Neural progenitor cell (in vitro differentiated cells): ENCODE results near the gene PREX1.

Experiments
- CTCF ChIP-seq: fragments of 200-600 bp; sonication (generic); IDR thresholded peaks from 2 replicates; pipeline ENCODE4 v1.5.1; 2017; ENCODE audit warnings: antibody characterized with exemption, mild to moderate bottlenecking
- EZH2 ChIP-seq: fragments of 200-600 bp; sonication (generic); IDR thresholded peaks from 2 replicates; pipeline ENCODE4 v1.6.1; 2017; ENCODE audit warnings: antibody characterized with exemption, mild to moderate bottlenecking, moderate library complexity
- EZH2phosphoT487 ChIP-seq: fragments of 200-600 bp; sonication (generic); IDR thresholded peaks from 2 replicates; pipeline ENCODE4 v1.6.1; 2017; ENCODE audit warnings: antibody characterized with exemption

- TF ChIP-seq CTCF (no peak), EZH2 (no peak), EZH2phosphoT487 (no peak)
These were observed 222.2 kb downstream of the PREX1 start for GRCh38 chr20:48605364-48606171.
